Peyer's patch (tissue), 4 donors: Measurements from ENCODE around the gene PPP1R9B. TPM values are rescaled to one million over a fixed set of nuclear protein-coding genes. Genes with fewer than 3 reads are reported as not detected.

Experiments
- DNase-seq, 3 donors: peaks; one replicate each; pipeline ENCODE4 v3.0.0-alpha.2; 2017 to 2019
- H3K27ac ChIP-seq, 4 donors: fragments of 200-600 bp; sonication (generic); one replicate each; pipeline ENCODE4 v1.5.1; 2016 to 2019
- H3K27me3 ChIP-seq, 2 donors: fragments of 200-600 bp; sonication (generic); one replicate each; pipeline ENCODE4 v1.5.1; 2019
- H3K36me3 ChIP-seq, 3 donors: fragments of 200-600 bp; sonication (generic); one replicate each; pipeline ENCODE4 v1.5.1; 2016 to 2019
- H3K4me1 ChIP-seq, 4 donors: fragments of 200-600 bp; sonication (generic); one replicate each; pipeline ENCODE4 v1.5.1; 2016 to 2019
- H3K4me3 ChIP-seq, 4 donors: fragments of 200-600 bp; sonication (generic); 1 replicate in 3 of 4; 2 replicates in 1 of 4; pipeline ENCODE4 v1.5.1; 2016 to 2019; ENCODE audit warnings: mild to moderate bottlenecking in 1 of 4
- H3K9me3 ChIP-seq, 4 donors: fragments of 200-600 bp; sonication (generic); one replicate each; pipeline ENCODE4 v1.5.1; 2016 to 2019; ENCODE audit warnings: mild to moderate bottlenecking in 1 of 4
- POLR2A ChIP-seq, 2 donors: fragments of 450-650 bp; IDR thresholded peaks; one replicate each; pipeline ENCODE4 v1.5.1; 2017; ENCODE audit warnings: antibody characterized with exemption in 2 of 2, mild to moderate bottlenecking in 2 of 2, moderate library complexity in 2 of 2
- total RNA-seq, 4 donors: library from RNA; depleted of rRNA; stranded (reverse); fragments of >200 nt; gene quantifications; one replicate each; pipeline ENCODE4 v1.1.0, GENCODE V29; 2016
- TF ChIP-seq, protein P1 (sequence below), 6 experiments: fragments of 450-650 bp in 4 of 6; fragments of 200-600 bp in 2 of 6; sonication (generic) in 1 of 6; IDR thresholded peaks; one replicate each; pipeline ENCODE4 v1.5.1; 2017 to 2019; ENCODE audit warnings: antibody characterized with exemption in 6 of 6, mild to moderate bottlenecking in 3 of 6, moderate library complexity in 1 of 6

The PPP1R9B gene
- 10 to 100 TPM; 18.0 to 40.4 (median 32.9) TPM for total RNA-seq

DNA sequence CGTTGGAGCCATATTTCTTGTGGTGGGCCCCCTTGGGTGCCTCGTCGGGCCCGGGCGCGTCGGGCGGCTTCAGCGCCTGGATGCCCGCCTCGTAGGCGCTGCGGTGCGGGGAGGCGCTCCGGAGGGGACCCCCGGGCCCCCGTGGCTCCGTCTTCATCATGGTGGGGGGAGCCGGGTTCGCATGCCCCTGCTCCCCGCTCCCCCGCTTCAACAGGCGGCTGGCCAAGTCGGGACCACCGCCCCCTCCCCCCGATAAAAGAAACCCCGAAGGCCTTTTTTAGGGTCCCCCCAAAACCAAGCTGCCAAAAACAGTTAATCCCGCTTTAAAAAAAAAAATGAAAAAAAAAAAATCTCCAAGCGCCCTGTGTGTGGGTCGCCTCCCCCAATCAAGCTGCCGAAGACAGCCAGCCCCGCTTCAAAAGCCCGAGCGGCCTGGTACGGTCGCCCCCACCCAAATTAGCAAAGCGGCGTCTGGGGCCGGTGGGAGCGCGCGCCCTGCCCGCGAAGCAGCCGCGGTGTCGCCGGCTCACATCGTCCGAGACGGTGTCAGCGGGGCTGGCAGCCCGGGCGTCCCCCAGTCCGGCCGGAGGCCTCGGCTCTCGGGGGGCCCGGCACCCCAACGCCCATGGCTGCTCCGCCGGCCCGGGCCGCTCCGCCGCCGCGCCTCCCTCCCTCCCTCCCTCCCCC, at the start of gene PPP1R9B:
Gene PPP1R9B, minus strand, starts transcription at position 324 of the 687 bp plus-strand sequence. Its CDS starts 164 bp downstream, at position 160.
- no peak for DNase-seq
- Histone ChIP-seq H3K36me3 (peaks cover 0 to 1% (median 0%) of the 10 kb centered on the region in 3 donors), H3K27me3 (no peaks in the 10 kb centered on the region), H3K9me3 (no peaks in the 10 kb centered on the region), H3K27ac (peak within 1 kb of the TSS; percentile 86 to 99 (median 96)), H3K4me3 (peak within 1 kb of the TSS; percentile 90 to 98 (median 92)), H3K4me1 (peaks cover 8 to 65% (median 18%) of the 10 kb centered on the region in 4 donors)
- no peak for TF ChIP-seq POLR2A (IDR thresholded peaks at IDR 0.05)
- TF ChIP-seq, protein P1, sequence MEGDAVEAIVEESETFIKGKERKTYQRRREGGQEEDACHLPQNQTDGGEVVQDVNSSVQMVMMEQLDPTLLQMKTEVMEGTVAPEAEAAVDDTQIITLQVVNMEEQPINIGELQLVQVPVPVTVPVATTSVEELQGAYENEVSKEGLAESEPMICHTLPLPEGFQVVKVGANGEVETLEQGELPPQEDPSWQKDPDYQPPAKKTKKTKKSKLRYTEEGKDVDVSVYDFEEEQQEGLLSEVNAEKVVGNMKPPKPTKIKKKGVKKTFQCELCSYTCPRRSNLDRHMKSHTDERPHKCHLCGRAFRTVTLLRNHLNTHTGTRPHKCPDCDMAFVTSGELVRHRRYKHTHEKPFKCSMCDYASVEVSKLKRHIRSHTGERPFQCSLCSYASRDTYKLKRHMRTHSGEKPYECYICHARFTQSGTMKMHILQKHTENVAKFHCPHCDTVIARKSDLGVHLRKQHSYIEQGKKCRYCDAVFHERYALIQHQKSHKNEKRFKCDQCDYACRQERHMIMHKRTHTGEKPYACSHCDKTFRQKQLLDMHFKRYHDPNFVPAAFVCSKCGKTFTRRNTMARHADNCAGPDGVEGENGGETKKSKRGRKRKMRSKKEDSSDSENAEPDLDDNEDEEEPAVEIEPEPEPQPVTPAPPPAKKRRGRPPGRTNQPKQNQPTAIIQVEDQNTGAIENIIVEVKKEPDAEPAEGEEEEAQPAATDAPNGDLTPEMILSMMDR (IDR thresholded peaks at IDR 0.05) = no peak

GRCh38 chr17:50199803-50200456, 49.5 kb upstream of the PPP1R9B start:
- DNase-seq = peak; percentile 71 to 90 (median 80)
- Histone ChIP-seq H3K4me1 (peaks cover 0 to 30% (median 6%) of the 10 kb centered on the region in 4 donors), H3K27ac (peak overlapping the region; percentile 69 to 80 (median 77)), H3K4me3 (peak overlapping the region; percentile 22 to 54 (median 50)), H3K9me3 (no peaks in the 10 kb centered on the region), H3K27me3 (peaks cover 0 to 3% of the 10 kb centered on the region in 2 donors), H3K36me3 (peaks cover 0 to 16% (median 0%) of the 10 kb centered on the region in 3 donors)
- TF ChIP-seq POLR2A (IDR thresholded peaks at IDR 0.05) = no peak
- TF ChIP-seq, protein P1 (IDR thresholded peaks at IDR 0.05) = no peak

- Histone ChIP-seq H3K9me3 (no peaks in the 10 kb centered on the region), H3K36me3 (peaks cover 0 to 22% (median 0%) of the 10 kb centered on the region in 3 donors), H3K27me3 (peaks cover 0 to 3% of the 10 kb centered on the region in 2 donors), H3K4me1 (peaks cover 0 to 30% (median 6%) of the 10 kb centered on the region in 4 donors), H3K4me3 (peak overlapping the region; percentile 22 to 54 (median 50)), H3K27ac (peak overlapping the region; percentile 5 to 80 (median 72))
- no peak for TF ChIP-seq POLR2A (IDR thresholded peaks at IDR 0.05)
- TF ChIP-seq, protein P1 (IDR thresholded peaks at IDR 0.05) = no peak
- DNase-seq = peak in 1 of 3 donors; percentile 45
These were observed 48.8 kb upstream of the PPP1R9B start for GRCh38 chr17:50199211-50199802.

DNA sequence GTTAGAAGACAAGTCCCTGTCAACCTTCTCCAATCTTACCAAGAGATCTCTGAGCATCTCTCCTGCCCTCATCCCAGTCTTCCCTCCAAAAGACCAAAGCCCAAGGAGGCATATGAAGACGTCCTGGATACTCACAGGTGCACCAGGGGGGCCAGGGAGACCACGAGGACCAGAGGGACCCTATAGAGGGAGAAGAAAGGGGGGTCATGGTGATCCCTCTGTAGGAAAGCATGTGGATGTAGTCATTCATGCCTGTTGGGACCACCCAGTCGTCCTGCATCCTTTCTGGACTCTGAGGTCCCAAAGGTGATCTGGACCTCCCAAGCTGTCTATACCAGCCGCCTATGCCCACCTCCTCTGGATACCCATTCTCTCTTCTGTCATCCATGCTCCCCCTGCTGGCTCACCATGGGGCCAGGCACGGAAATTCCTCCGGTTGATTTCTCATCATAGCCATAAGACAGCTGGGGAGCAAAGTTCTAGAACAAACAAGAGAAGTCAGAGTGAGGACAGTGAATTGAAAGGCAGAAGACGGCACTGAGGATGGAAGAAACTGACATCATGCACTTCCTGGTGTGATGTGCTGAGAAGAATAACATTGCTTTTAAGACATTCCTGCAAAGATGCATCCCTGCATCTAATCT, 47.7 kb upstream of the PPP1R9B start:
- Histone ChIP-seq H3K36me3 (peaks cover 0 to 31% (median 0%) of the 10 kb centered on the region in 3 donors), H3K27ac (peak overlapping the region in 3 of 4 donors; percentile 17 to 80 (median 57)), H3K27me3 (peaks cover 0 to 3% of the 10 kb centered on the region in 2 donors), H3K4me1 (peaks cover 0 to 30% (median 6%) of the 10 kb centered on the region in 4 donors), H3K9me3 (no peaks in the 10 kb centered on the region), H3K4me3 (no peak overlapping the region)
- TF ChIP-seq, protein P1 (IDR thresholded peaks at IDR 0.05) = peak; percentile 53 to 73 (median 66)
- TF ChIP-seq POLR2A (IDR thresholded peaks at IDR 0.05) = no peak
- peak; percentile 53 to 85 (median 75) for DNase-seq

DNA sequence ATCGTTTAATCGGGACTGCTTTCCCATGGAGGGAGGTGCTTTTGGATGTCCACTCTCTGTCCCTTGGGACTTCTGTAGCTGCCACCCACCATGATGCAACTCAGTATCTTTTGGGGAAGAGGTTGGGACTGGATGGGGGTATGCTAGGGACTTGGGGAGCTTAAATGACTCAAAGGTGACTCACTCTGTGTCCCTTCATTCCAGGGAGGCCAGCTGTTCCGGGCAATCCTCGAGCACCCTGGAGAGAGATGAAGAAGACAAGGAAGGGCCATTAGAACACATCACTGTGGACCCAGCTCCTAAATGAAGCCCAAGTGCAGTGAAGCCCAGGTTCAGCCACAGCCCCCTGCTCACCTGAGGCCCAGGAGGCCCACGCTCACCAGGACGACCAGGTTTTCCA, 46.3 kb upstream of the PPP1R9B start:
- peak overlapping the region in 2 of 4 donors; percentile 30 to 39 for H3K27ac ChIP-seq
- no peak overlapping the region for H3K4me3 ChIP-seq
- peaks cover 0 to 28% (median 6%) of the 10 kb centered on the region in 4 donors for H3K4me1 ChIP-seq
- no peak for DNase-seq
- peaks cover 0 to 3% of the 10 kb centered on the region in 2 donors for H3K27me3 ChIP-seq
- no peak for TF ChIP-seq POLR2A (IDR thresholded peaks at IDR 0.05)
- TF ChIP-seq, protein P1 (IDR thresholded peaks at IDR 0.05) = no peak
- peaks cover 0 to 45% (median 0%) of the 10 kb centered on the region in 3 donors for H3K36me3 ChIP-seq
- no peaks in the 10 kb centered on the region for H3K9me3 ChIP-seq
